ENCODE results near the gene SIPA1. TPM values are rescaled to one million over a fixed set of nuclear protein-coding genes. Genes with fewer than 3 reads are reported as not detected.

Gene SIPA1
- total and polyA plus RNA-seq, 9 of the 15 experiments (the other 6 are each of a cell fraction or from before 2014, with no cell fraction given), result 0.25 to 85.8 (median 16.8) TPM

DNA sequence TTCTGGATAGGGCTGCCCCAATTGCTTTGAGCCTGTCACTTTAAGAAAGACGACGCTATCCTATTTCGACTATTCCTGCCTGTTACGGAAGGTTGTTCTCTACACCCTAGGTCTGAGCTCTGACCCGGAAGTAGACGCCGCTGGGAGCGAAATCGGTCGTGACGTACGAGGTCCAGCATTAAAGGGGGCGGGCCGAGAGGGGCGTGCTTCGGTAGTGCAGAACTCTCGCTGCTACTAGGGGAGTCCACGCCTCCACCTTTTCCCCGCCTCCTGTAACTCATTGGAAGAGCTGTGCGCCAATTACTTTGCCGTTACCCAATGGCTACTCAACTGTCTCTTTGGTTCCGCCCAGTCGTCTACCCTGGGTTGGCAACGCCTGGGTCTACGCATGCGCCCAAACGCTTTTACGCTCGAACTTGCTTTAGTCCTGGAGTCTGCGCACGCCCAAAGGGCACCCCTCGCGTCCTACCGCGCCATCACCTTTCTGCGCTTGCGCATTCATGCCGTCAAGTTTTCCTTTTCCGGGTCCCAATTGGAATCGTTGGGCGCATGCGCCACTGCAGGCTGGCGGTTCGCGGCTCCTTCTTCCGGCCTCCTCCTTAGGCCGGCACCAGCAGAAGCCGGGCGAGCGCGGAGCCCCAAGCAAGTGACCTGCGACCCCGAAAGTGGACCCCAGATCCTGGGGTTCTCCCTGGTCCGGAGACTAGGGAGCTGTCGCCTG lies 22.5 kb upstream of the SIPA1 start, which contains the start of gene PCNX3 (continued):
- TF ChIP-seq POU5F1 (IDR thresholded peaks at IDR 0.05; ENCODE audit: borderline replicate concordance, low read depth, low read length, partially characterized antibody) (no peak), ZNF589 (CRISPR knock-in tag; IDR thresholded peaks at IDR 0.05; ENCODE audit: low read depth) (no peak), KDM2B (CRISPR knock-in tag; IDR thresholded peaks at IDR 0.05) (0 out of 2 replicates have a peak, but pooled peaks have one; percentile 37), HDAC6 (IDR thresholded peaks at IDR 0.05; ENCODE audit: low read depth, low read length) (no peak), CHD1 (IDR thresholded peaks at IDR 0.05; ENCODE audit: low read length) (no peak), ZNF212 (CRISPR knock-in tag; IDR thresholded peaks at IDR 0.05) (no peak), ZFX (CRISPR knock-in tag; IDR thresholded peaks at IDR 0.05) (peak; percentile 73; the same call in 1 of the 2 replicates), ZNF764 (CRISPR knock-in tag; IDR thresholded peaks at IDR 0.05; ENCODE audit: low read depth) (no peak), USF1 (CRISPR knock-in tag; IDR thresholded peaks at IDR 0.05) (no peak), ZNF766 (CRISPR knock-in tag; conservative IDR thresholded peaks at IDR 0.05) (no peak), NONO (IDR thresholded peaks at IDR 0.05; ENCODE audit: low read depth in 2 of 2, low read length in 1 of 2) (no peak), RBBP5 (IDR thresholded peaks at IDR 0.05; ENCODE audit: borderline replicate concordance, insufficient read depth, low read length, poor library complexity, severe bottlenecking) (peak; percentile 66), E4F1 (CRISPR knock-in tag; IDR thresholded peaks at IDR 0.05; ENCODE audit: borderline replicate concordance) (no peak), POLR2G (IDR thresholded peaks at IDR 0.05; ENCODE audit: low read depth, low read length) (peak; percentile 82), TEAD1 (CRISPR knock-in tag; IDR thresholded peaks at IDR 0.05) (no peak), FOXK1 (CRISPR knock-in tag; IDR thresholded peaks at IDR 0.05; ENCODE audit: borderline replicate concordance) (no peak)
- TF ChIP-seq, protein P1, sequence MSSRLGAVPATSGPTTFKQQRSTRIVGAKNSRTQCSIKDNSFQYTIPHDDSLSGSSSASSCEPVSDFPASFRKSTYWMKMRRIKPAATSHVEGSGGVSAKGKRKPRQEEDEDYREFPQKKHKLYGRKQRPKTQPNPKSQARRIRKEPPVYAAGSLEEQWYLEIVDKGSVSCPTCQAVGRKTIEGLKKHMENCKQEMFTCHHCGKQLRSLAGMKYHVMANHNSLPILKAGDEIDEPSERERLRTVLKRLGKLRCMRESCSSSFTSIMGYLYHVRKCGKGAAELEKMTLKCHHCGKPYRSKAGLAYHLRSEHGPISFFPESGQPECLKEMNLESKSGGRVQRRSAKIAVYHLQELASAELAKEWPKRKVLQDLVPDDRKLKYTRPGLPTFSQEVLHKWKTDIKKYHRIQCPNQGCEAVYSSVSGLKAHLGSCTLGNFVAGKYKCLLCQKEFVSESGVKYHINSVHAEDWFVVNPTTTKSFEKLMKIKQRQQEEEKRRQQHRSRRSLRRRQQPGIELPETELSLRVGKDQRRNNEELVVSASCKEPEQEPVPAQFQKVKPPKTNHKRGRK (tag; IDR thresholded peaks at IDR 0.05), result no peak
